ENCODE data around the gene KRT15. TPM values are rescaled to one million over a fixed set of nuclear protein-coding genes. Genes with fewer than 3 reads are reported as not detected.

KRT15 gene
- total RNA-seq, 2 donors from 2014 or later = 5.8 to 20.0 TPM

- no peaks in the 10 kb centered on the region for H3K4me1 ChIP-seq
- no peaks in the 10 kb centered on the region for H3K9me3 ChIP-seq
- intact Hi-C loops (cut with DNase I) = no loop called here
- DNase-seq = no peak
- no peaks in the 10 kb centered on the region for H3K27me3 ChIP-seq
- H3K4me3 ChIP-seq = no peak overlapping the region
- no peak overlapping the region for H3K27ac ChIP-seq
- H3K9ac ChIP-seq (ENCODE audit: low read depth in 2 of 2, low read length in 2 of 2) = no peak overlapping the region
- TF ChIP-seq, protein P1, sequence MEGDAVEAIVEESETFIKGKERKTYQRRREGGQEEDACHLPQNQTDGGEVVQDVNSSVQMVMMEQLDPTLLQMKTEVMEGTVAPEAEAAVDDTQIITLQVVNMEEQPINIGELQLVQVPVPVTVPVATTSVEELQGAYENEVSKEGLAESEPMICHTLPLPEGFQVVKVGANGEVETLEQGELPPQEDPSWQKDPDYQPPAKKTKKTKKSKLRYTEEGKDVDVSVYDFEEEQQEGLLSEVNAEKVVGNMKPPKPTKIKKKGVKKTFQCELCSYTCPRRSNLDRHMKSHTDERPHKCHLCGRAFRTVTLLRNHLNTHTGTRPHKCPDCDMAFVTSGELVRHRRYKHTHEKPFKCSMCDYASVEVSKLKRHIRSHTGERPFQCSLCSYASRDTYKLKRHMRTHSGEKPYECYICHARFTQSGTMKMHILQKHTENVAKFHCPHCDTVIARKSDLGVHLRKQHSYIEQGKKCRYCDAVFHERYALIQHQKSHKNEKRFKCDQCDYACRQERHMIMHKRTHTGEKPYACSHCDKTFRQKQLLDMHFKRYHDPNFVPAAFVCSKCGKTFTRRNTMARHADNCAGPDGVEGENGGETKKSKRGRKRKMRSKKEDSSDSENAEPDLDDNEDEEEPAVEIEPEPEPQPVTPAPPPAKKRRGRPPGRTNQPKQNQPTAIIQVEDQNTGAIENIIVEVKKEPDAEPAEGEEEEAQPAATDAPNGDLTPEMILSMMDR (IDR thresholded peaks at IDR 0.05) = no peak
- H3K36me3 ChIP-seq = no peaks in the 10 kb centered on the region
Observed at GRCh38 chr17:41468346-41468745, 50.3 kb downstream of the KRT15 start.

- Histone ChIP-seq H3K9ac (ENCODE audit: low read depth in 2 of 2, low read length in 2 of 2) (no peak overlapping the region), H3K36me3 (no peaks in the 10 kb centered on the region), H3K27me3 (no peaks in the 10 kb centered on the region), H3K4me1 (no peaks in the 10 kb centered on the region), H3K4me3 (no peak overlapping the region), H3K9me3 (no peaks in the 10 kb centered on the region), H3K27ac (no peak overlapping the region)
- TF ChIP-seq, protein P1 (IDR thresholded peaks at IDR 0.05) = no peak
- DNase-seq = no peak
- intact Hi-C loops (cut with DNase I) = no loop called here
Observed at GRCh38 chr17:41467561-41467960, 51.1 kb downstream of the KRT15 start.

- intact Hi-C loops (cut with DNase I) = no loop called here
- DNase-seq = no peak
- H3K27ac ChIP-seq = no peak within 1 kb of the TSS
Observed at GRCh38 chr17:41466988-41467387, 51.7 kb downstream of the KRT15 start, which contains the start of gene KRT32. Gene KRT32, minus strand, starts transcription at chr17:41467386. Its CDS starts 61 bp downstream, at chr17:41467325.

GRCh38 chr17:41464682-41465081 is 54.0 kb downstream of the KRT15 start:
- DNase-seq = no peak
- TF ChIP-seq, protein P1 (IDR thresholded peaks at IDR 0.05) = no peak
- no peak overlapping the region for H3K4me3 ChIP-seq
- intact Hi-C loops (cut with DNase I) = no loop called here
- H3K27ac ChIP-seq = no peak overlapping the region
- H3K9me3 ChIP-seq = no peaks in the 10 kb centered on the region
- H3K4me1 ChIP-seq = no peaks in the 10 kb centered on the region
- no peaks in the 10 kb centered on the region for H3K27me3 ChIP-seq
- H3K9ac ChIP-seq (ENCODE audit: low read depth in 2 of 2, low read length in 2 of 2) = no peak overlapping the region
- H3K36me3 ChIP-seq = no peaks in the 10 kb centered on the region

More at GRCh38 chr17:41466988-41467387, 51.7 kb downstream of the KRT15 start, which contains the start of gene KRT32:
- no peak within 1 kb of the TSS for H3K4me3 ChIP-seq
- no peaks in the 10 kb centered on the region for H3K36me3 ChIP-seq
- no peaks in the 10 kb centered on the region for H3K9me3 ChIP-seq
- H3K9ac ChIP-seq (ENCODE audit: low read depth in 2 of 2, low read length in 2 of 2) = no peak within 1 kb of the TSS
- TF ChIP-seq, protein P1 (IDR thresholded peaks at IDR 0.05) = no peak
- H3K27me3 ChIP-seq = no peaks in the 10 kb centered on the region
- no peaks in the 10 kb centered on the region for H3K4me1 ChIP-seq

GRCh38 chr17:41464173-41464572 is 54.5 kb downstream of the KRT15 start:
- no peak for DNase-seq
- no peaks in the 10 kb centered on the region for H3K4me1 ChIP-seq

More at GRCh38 chr17:41464173-41464572, 54.5 kb downstream of the KRT15 start:
- H3K27me3 ChIP-seq = no peaks in the 10 kb centered on the region
- H3K9ac ChIP-seq (ENCODE audit: low read depth in 2 of 2, low read length in 2 of 2) = no peak overlapping the region
- no peak overlapping the region for H3K27ac ChIP-seq
- TF ChIP-seq, protein P1 (IDR thresholded peaks at IDR 0.05) = no peak
- no peaks in the 10 kb centered on the region for H3K36me3 ChIP-seq
- H3K9me3 ChIP-seq = no peaks in the 10 kb centered on the region
- intact Hi-C loops (cut with DNase I) = no loop called here
- H3K4me3 ChIP-seq = no peak overlapping the region

Data from colonic mucosa (tissue), 4 donors.